Hematopoietic multipotent progenitor cell treated with erythropoietin and hydrocortisone succinate and interleukin-3 and kit ligand, for 17 days (in vitro differentiated cells): ENCODE data around the gene SIAE.

Experiments
- DNase-seq: peaks from one replicate; pipeline ENCODE4 v3.0.0-alpha.2; 2015; ENCODE audit warnings: low spot score

SIAE gene

GRCh38 chr11:124662106-124662505 lies 11.4 kb downstream of the SIAE start:
- no peak for DNase-seq

GRCh38 chr11:124661553-124661952 lies 12.0 kb downstream of the SIAE start:
- no peak for DNase-seq

DNA sequence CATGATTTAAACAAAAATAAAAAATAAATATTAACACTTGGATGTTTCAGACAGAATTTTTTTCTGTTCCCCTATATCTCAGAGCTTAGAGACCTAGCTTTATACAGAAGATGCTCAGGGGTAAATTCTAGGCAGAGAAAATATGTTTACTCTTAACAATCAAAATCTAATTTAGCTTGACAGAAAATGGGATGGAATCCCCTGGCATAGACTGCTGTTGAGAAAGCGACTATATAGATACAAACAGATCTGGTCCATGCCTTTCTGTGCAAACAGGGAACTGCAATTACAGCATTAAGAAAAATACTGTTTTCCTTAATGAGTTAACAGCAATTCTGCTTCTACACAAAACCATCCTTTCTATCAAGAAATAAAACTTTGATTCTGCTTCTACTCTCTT lies 14.6 kb downstream of the SIAE start:
- DNase-seq = no peak

GRCh38 chr11:124658501-124658900 lies 15.0 kb downstream of the SIAE start:
- DNase-seq = no peak

DNA sequence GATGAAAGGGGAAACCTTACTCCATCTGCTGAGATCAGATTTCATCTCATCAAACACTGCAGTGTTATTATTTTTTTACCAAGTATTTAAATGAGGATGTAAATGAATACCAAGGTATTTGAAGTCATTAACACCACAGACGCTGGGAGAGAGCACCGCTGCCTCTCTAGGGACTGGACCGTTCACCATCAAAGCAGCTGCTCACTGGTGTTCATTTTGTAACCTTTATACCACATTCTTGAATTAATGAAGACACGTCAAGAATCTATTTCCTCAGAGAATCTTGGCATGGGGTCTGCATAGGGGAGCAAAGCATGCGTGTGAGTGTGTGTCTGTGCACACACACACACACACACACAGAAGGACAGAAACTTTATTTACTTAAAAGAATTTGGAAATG lies 15.6 kb downstream of the SIAE start:
- DNase-seq = no peak

DNA sequence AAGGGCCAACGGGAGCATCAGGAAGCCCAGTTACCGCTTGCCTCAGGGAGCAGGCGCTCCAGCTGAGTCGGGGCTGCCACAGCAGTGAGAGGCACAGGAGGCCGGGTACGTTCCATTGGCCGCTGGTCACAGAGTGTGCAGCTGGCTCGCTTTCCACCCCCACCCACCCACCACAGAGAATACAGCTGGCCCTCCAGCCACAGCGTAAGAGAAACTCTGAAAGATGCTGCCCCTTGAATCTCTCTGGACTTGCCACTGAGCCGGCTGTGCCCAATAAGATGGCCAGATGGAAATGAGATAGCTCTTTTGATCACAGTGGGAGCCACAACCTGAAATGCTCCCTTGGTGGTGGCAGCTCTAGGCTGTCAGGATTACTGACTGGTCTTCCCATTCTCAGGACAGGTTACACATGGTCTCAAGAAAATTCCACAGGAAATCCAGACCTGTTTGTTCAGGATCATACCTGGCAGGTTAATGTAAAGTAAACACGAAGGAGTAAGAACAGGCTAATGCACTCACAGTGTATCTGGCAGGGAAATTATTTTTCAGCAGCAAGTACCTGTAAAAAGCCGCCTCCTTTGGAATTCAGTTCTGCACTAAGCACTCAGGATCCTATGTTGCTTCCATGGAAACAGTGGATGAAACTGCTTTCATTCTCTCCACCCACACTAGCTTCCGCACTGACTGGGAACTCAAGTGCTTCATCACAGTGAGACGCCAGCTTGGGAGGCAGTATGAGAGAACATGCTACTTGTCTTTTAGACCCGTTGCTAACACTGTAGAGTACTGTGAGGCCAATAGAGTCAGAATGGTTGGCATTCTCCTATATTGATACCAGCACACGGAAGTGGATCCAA lies 16.5 kb downstream of the SIAE start:
- no peak for DNase-seq

DNA sequence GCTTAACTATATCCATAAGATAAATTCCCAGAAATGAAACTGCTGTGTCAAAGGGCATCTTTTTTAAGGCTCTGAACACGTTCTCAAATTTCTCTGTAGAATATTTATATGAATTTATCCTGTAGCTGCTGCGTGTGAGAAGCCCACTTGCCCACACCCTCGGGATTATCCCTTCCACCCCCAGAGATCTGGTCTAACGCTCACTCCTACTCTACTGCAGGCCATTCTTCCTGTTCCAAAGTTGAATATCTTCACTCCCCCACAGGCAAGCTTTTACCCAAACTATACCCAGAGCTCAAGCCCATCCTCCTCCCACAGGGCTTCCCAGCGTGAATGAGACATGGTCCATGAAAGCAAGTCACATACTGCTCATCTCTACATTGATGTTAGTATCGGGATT lies 24.9 kb downstream of the SIAE start:
- no peak for DNase-seq

DNA sequence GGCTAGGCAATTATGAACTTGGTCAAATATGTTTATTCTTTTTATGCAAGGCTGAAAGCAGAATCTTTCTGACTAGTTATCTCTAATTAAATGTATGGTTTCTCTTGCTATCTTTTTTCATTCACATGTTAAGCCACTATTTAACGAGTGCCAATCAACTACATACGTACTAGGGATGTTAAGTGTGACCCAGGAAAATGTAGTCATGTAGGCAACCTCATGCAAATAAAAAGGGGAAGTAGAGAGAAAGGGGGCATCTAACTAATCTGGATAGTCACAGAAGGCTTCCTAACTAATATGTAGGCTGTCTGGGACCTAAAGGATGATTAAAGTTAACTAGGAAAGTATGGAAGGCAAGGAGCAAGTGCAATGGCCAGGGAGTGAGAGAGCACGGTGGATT lies 27.4 kb downstream of the SIAE start:
- DNase-seq = no peak

- peak; percentile 60 for DNase-seq
These were observed 28.9 kb downstream of the SIAE start for GRCh38 chr11:124644426-124645280.

DNA sequence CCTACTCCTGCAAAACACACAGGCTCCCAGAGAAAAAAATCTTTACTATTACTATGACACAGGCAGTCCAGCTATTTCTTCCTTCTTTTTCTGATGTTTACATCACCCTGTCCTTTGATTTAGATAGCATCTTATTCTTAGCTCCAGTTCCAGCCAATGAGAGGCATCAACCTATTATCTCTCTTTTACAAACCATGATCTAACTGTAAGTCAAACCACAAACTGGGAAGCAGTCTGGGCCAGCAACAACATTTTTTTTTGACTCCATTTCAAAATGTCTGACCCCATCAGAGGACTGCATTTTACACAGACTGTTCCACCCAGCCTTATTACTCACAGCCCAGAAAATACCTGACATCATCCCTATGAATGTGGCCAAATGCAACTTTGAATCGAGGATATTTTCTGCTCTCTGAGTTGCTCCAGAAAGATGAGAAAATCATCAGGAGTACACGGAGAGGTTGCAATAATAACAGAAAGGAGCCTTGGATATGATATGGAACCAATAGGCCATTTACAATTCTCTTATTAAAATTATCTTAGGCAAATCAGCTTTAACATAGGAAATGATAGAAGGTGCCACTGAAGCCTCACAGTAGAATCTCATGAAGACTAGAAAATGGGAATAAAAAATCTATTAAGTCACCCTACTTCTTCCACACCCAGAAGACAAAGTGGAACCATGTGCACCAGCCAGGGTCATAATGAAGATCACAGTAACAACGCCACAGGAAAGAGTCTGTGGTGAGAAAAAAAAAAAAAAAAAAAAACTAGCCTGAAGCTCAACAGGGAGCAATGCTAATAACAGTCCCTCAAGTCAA lies 29.7 kb downstream of the SIAE start:
- no peak for DNase-seq

GRCh38 chr11:124643042-124643604 lies 30.4 kb downstream of the SIAE start:
- DNase-seq = no peak

- DNase-seq = no peak
These were observed 30.9 kb downstream of the SIAE start for GRCh38 chr11:124642628-124643027.

DNA sequence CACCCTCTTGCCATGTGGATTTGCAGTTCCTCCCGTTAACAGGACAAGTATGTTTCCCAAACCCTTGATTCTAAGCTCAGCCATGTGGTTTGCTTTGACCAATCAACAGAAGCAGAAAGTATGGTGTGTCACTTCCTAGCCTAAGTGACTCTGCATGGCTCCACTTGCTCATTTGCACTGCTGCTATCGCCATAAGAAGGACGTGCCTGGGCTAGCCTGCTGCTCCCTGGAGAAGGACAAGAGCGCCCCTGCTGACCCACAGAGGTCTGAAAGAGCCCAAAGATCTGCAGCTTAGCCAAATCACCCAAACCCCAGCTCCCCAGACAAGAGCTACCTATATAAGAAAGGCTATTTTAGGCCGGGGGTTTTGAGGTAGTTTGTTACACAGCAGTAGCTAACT lies 32.9 kb downstream of the SIAE start:
- peak; percentile 17 for DNase-seq

DNA sequence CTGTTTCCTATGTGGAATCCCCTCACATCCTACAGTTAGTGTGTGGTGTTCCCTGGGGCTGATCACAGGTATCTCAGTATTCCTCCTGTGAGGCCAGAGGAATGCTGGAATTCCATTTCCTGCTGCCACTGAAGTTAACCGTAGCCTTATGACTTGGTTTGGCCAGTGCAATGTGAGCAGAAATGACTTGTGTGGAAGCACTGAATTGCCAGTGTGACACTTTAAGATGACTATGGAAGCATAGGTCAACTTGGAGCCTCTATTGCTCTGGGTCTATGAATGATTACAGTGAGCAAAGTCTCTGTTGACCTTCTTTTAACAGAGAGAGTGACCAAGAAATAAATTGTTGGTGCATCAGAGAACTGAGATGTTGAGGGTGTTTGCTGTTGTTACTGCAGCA lies 34.4 kb downstream of the SIAE start:
- DNase-seq = no peak

DNA sequence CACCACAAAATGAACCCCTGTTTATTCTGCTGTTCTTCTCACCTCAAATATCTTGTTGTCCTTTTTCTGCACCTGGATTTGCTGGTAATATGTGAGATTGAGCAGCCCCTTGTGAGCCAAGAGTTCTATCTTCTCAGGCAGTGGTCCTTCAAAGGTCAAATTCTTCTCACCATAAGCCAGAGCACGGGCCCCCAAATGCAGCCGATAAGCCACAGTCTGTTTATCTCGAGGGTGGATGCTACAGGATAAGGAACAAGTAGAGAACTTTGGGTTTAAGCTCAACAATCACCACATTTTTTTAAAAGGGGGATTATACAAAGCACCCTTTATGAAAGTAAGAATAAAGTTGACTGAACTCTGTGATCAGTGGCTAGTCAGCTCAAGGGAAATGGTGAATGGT lies 35.0 kb downstream of the SIAE start:
- no peak for DNase-seq

DNA sequence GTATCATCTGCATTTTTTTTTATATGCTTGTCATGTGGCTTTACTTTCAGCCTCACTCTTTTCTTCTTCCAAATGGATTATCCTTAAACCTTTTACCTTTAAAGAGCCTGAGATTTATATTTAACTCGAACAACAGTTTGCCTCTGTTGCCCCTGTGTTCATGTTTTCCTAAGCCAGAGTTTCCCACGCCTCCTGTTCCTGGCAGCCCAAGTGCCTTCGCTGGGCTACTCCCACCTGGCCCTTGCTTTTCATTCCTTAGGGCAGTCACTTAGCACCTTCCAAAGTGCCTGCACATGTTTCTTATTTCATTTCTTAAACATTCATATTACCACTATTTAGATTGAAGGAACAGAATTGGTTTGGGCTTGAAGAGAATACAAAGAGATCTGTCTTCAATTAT lies 37.6 kb downstream of the SIAE start:
- no peak for DNase-seq

- no peak for DNase-seq
These were observed 40.2 kb downstream of the SIAE start for GRCh38 chr11:124633355-124633754.

DNA sequence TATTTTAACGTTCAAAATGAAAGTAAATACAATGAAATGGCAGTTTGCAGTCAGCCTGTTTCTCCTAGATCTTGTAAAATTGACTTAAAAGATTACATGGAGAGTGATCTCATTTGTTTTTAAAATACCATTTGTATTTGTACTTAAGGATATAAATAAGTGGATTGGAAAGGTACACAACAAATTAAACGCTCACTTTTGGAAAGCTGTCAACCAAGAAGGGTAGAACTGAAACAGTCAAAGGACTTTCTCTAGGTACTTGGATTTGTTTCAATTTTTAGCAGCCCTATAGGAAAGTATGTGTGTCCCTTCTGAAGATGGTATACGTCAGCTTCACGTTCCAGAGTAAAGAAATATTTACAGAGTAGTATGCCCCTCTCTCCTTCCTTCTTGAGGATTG lies 43.6 kb downstream of the SIAE start:
- DNase-seq = no peak

DNA sequence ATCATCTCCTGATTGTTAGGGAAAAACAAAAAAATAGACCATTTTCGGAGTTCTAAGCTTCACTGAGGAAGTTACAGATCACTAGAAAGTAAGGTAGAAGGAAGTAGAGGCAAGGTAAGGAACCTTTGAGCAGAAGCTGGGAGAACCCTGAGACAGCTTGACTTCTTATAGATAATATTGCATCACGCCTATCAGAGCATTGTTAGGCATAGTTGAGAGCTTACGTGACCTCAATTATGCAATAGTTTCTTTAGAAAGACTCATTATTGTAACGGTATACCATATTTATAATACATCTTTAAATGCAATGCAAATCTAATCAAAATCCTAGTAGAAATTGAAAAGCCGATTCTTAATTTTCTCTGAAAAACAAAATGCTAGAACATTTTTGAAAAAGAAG lies 46.0 kb downstream of the SIAE start:
- DNase-seq = no peak

- DNase-seq = no peak
These were observed 47.9 kb downstream of the SIAE start for GRCh38 chr11:124625504-124626168.

- DNase-seq = no peak
These were observed 49.5 kb downstream of the SIAE start for GRCh38 chr11:124623861-124624525.
